ENCODE data around the gene AUNIP. TPM values are rescaled to one million over a fixed set of nuclear protein-coding genes. Genes with fewer than 3 reads are reported as not detected.
A peak's percentile ranks its signal among the peaks of the same experiment; 100 is the strongest.

AUNIP gene
- total and polyA plus RNA-seq, 2 donors (not counting 1 experiment from before 2014, with no cell fraction given), result 0.33 to 1.2 TPM

DNA sequence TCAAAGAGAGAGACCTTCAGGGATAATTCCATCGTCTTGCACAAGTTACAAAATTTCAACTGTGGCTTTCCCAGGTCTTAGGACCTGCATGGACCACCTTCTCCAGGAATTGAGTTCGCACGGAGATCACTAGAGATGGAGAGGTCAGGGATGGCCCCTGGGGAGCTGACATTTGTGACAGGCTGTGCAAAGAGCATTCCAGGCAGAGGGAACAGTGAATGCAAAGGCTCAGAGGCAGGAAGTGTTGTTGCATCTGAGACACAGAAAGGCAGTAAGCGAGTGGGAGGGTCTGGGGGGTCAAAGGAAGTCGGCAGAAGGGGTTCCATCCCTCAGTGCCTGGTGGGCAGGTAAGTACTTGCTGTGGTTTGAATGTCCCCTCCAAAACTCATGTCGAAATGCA lies 68.8 kb downstream of the AUNIP start:
- no peak for DNase-seq (ENCODE audit: low read depth in 2 of 2)
- Histone ChIP-seq H3K27ac (ENCODE audit: insufficient read depth, low read length) (no peak overlapping the region), H3K4me3 (replicated peaks in 1 of 4; ENCODE audit: control extremely low read depth in 1 of 4, insufficient read depth in 1 of 4, low read depth in 3 of 4, low read length in 4 of 4) (no peak overlapping the region), H3K4me2 (ENCODE audit: extremely low read depth, insufficient read depth, low read length) (no peak overlapping the region), H3K9ac (ENCODE audit: insufficient read depth, low read length) (no peak overlapping the region), H3K9me3 (ENCODE audit: control insufficient read depth, insufficient read depth, low read depth, low read length) (no peaks in the 10 kb centered on the region), H3K36me3 (ENCODE audit: control insufficient read depth, insufficient read depth, low read length) (no peaks in the 10 kb centered on the region), H2AFZ (ENCODE audit: low read length) (no peak overlapping the region), H3K79me2 (ENCODE audit: control insufficient read depth, insufficient read depth, low read length) (no peaks in the 10 kb centered on the region), H3K27me3 (ENCODE audit: control insufficient read depth, insufficient read depth, low read length) (no peaks in the 10 kb centered on the region), H4K20me1 (ENCODE audit: control insufficient read depth, extremely low read depth, insufficient read depth, low read length) (no peaks in the 10 kb centered on the region), H3K4me1 (ENCODE audit: control insufficient read depth, extremely low read depth, insufficient read depth, low read length) (peaks cover 11% of the 10 kb centered on the region)
- no peak for TF ChIP-seq EZH2 (IDR thresholded peaks at IDR 0.05; ENCODE audit: low read length, missing control alignments)
- TF ChIP-seq, protein P1, sequence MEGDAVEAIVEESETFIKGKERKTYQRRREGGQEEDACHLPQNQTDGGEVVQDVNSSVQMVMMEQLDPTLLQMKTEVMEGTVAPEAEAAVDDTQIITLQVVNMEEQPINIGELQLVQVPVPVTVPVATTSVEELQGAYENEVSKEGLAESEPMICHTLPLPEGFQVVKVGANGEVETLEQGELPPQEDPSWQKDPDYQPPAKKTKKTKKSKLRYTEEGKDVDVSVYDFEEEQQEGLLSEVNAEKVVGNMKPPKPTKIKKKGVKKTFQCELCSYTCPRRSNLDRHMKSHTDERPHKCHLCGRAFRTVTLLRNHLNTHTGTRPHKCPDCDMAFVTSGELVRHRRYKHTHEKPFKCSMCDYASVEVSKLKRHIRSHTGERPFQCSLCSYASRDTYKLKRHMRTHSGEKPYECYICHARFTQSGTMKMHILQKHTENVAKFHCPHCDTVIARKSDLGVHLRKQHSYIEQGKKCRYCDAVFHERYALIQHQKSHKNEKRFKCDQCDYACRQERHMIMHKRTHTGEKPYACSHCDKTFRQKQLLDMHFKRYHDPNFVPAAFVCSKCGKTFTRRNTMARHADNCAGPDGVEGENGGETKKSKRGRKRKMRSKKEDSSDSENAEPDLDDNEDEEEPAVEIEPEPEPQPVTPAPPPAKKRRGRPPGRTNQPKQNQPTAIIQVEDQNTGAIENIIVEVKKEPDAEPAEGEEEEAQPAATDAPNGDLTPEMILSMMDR (conservative IDR thresholded peaks at IDR 0.05 in 1 of 2, IDR thresholded peaks at IDR 0.05 in 1 of 2; ENCODE audit: low read depth in 1 of 2, low read length in 2 of 2), result no peak

DNA sequence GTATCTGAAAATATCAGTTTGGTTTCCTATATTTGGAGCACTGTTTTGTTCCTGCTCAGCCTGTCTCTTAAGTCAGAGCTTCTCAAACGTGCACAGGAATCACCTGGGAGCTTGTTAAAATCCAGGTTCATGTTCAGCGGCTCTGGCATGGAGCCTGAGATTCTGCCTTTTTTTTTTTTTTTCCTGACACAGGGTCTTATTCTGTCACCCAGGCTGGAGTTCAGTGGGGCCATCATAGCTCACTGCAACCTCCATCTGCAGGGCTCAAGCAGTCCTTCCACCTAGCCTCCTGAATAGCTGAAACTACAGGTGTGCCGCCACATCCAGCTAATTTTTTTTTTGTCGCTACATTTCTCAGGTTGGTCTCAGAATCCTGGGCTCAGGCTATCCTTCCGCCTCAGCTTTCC lies 71.5 kb downstream of the AUNIP start:
- H3K4me2 ChIP-seq (ENCODE audit: extremely low read depth, insufficient read depth, low read length), result no peak overlapping the region
- DNase-seq (ENCODE audit: low read depth in 2 of 2), result no peak
- no peak overlapping the region for H3K27ac ChIP-seq (ENCODE audit: insufficient read depth, low read length)
- no peak overlapping the region for H3K9ac ChIP-seq (ENCODE audit: insufficient read depth, low read length)
- H4K20me1 ChIP-seq (ENCODE audit: control insufficient read depth, extremely low read depth, insufficient read depth, low read length), result no peaks in the 10 kb centered on the region
- peaks cover 14% of the 10 kb centered on the region for H3K4me1 ChIP-seq (ENCODE audit: control insufficient read depth, extremely low read depth, insufficient read depth, low read length)
- H3K79me2 ChIP-seq (ENCODE audit: control insufficient read depth, insufficient read depth, low read length), result no peaks in the 10 kb centered on the region
- no peaks in the 10 kb centered on the region for H3K27me3 ChIP-seq (ENCODE audit: control insufficient read depth, insufficient read depth, low read length)
- H3K36me3 ChIP-seq (ENCODE audit: control insufficient read depth, insufficient read depth, low read length), result no peaks in the 10 kb centered on the region
- H2AFZ ChIP-seq (ENCODE audit: low read length), result no peak overlapping the region
- TF ChIP-seq, protein P1 (conservative IDR thresholded peaks at IDR 0.05 in 1 of 2, IDR thresholded peaks at IDR 0.05 in 1 of 2; ENCODE audit: low read depth in 1 of 2, low read length in 2 of 2), result no peak
- TF ChIP-seq EZH2 (IDR thresholded peaks at IDR 0.05; ENCODE audit: low read length, missing control alignments), result no peak
- H3K4me3 ChIP-seq (replicated peaks in 1 of 4; ENCODE audit: control extremely low read depth in 1 of 4, insufficient read depth in 1 of 4, low read depth in 3 of 4, low read length in 4 of 4), result no peak overlapping the region
- H3K9me3 ChIP-seq (ENCODE audit: control insufficient read depth, insufficient read depth, low read depth, low read length), result no peaks in the 10 kb centered on the region

DNA sequence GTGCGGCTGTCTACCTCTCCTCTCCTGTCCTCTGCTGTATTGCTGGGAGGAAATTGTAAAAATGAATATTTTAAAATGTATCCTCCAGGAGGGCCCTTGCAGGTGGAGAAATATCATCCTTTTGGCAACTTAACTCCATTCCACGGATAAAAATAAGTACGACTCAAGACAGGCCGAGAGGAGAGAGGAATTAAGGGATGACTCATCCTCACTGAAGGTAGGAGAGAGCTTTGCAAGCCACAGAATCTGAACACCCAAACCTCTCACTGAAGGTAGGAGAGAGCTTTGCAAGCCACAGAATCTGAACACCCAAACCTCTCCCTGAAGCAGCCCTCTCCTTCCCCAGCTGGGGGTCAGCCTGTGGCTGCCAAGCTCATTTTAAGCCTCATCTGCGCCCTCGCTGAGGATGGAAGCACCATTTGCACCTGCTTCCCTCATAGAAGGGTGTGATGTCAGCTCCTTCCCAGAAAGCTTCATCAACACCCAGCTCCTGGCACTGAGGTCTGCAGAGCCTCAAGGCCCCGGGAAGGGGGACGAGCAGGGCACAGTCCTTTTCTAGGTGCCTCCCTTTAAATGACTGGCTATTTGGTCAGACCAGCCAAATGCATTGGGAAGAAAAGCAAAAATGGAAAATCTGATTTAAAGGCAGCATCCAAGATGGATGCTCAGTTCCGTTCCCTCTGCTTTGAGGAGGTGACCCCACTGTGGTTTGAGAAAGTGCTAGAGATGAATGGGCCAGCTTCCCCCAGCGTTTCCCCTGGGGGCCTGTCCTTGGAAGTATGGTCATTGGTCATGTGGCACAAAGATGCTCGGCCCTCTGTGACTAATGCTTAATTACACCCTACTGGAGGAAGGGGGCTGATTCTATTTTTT lies 72.1 kb downstream of the AUNIP start:
- peak in 1 of 2 donors; percentile 59 for DNase-seq (ENCODE audit: low read depth in 2 of 2)

More for the DNA sequence above, 72.1 kb downstream of the AUNIP start:
- H2AFZ ChIP-seq (ENCODE audit: low read length), result no peak overlapping the region
- H3K4me1 ChIP-seq (ENCODE audit: control insufficient read depth, extremely low read depth, insufficient read depth, low read length), result peaks cover 14% of the 10 kb centered on the region
- H3K4me3 ChIP-seq (replicated peaks in 1 of 4; ENCODE audit: control extremely low read depth in 1 of 4, insufficient read depth in 1 of 4, low read depth in 3 of 4, low read length in 4 of 4), result no peak overlapping the region
- H3K9ac ChIP-seq (ENCODE audit: insufficient read depth, low read length), result no peak overlapping the region
- TF ChIP-seq, protein P1 (conservative IDR thresholded peaks at IDR 0.05 in 1 of 2, IDR thresholded peaks at IDR 0.05 in 1 of 2; ENCODE audit: low read depth in 1 of 2, low read length in 2 of 2), result no peak
- TF ChIP-seq EZH2 (IDR thresholded peaks at IDR 0.05; ENCODE audit: low read length, missing control alignments), result no peak
- H3K36me3 ChIP-seq (ENCODE audit: control insufficient read depth, insufficient read depth, low read length), result no peaks in the 10 kb centered on the region
- no peaks in the 10 kb centered on the region for H3K9me3 ChIP-seq (ENCODE audit: control insufficient read depth, insufficient read depth, low read depth, low read length)
- H3K4me2 ChIP-seq (ENCODE audit: extremely low read depth, insufficient read depth, low read length), result no peak overlapping the region
- H4K20me1 ChIP-seq (ENCODE audit: control insufficient read depth, extremely low read depth, insufficient read depth, low read length), result no peaks in the 10 kb centered on the region
- H3K27me3 ChIP-seq (ENCODE audit: control insufficient read depth, insufficient read depth, low read length), result no peaks in the 10 kb centered on the region
- H3K27ac ChIP-seq (ENCODE audit: insufficient read depth, low read length), result no peak overlapping the region
- H3K79me2 ChIP-seq (ENCODE audit: control insufficient read depth, insufficient read depth, low read length), result no peaks in the 10 kb centered on the region
